OCI-LY3 (cell line): ENCODE measurements around the gene RDH14.

Experiments used
- EZH2phosphoT487 ChIP-seq: fragments of 200-600 bp; shearing (Covaris generic); IDR thresholded peaks from 2 replicates; pipeline ENCODE4 v1.6.1; 2018; ENCODE audit warnings: antibody characterized with exemption, mixed run types, low read depth
- TF ChIP-seq, protein P1 (sequence below): fragments of 200-600, 300-600 bp; sonication (generic); IDR thresholded peaks from 2 replicates; pipeline ENCODE4 v1.5.1; 2014; ENCODE audit warnings: antibody characterized with exemption, low read length, low read depth

DNA sequence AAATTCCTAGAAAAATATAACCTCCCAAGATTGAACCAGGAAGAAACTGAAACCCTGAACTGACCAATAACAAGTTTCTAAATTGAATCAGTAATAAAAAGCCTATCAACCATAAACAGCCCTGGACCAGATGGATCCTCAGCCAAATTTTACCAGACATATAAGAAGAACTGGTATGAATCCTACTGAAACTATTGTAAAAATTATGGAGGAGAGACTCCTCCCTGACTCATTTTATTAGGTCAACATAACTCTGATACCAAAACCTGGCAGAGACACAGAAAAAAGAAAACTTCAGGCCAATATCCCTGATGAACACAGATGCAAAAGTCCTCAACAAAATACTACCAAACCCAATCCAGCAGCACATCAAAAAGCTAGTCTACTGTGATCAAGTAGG lies 17.6 kb upstream of the RDH14 start:
- TF ChIP-seq, protein P1, sequence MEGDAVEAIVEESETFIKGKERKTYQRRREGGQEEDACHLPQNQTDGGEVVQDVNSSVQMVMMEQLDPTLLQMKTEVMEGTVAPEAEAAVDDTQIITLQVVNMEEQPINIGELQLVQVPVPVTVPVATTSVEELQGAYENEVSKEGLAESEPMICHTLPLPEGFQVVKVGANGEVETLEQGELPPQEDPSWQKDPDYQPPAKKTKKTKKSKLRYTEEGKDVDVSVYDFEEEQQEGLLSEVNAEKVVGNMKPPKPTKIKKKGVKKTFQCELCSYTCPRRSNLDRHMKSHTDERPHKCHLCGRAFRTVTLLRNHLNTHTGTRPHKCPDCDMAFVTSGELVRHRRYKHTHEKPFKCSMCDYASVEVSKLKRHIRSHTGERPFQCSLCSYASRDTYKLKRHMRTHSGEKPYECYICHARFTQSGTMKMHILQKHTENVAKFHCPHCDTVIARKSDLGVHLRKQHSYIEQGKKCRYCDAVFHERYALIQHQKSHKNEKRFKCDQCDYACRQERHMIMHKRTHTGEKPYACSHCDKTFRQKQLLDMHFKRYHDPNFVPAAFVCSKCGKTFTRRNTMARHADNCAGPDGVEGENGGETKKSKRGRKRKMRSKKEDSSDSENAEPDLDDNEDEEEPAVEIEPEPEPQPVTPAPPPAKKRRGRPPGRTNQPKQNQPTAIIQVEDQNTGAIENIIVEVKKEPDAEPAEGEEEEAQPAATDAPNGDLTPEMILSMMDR = no peak
- no peak for TF ChIP-seq EZH2phosphoT487
